K562 (cell line): ENCODE data around the gene ANKMY1. TPM values are rescaled to one million over a fixed set of nuclear protein-coding genes. Genes with fewer than 3 reads are reported as not detected.

ENCODE experiments used
- ARID1B ChIP-seq: fragments of 450-650 bp; IDR thresholded peaks from 2 replicates; pipeline ENCODE4 v1.6.1; 2016; ENCODE audit warnings: antibody characterized with exemption, mild to moderate bottlenecking, inconsistent platforms
- BRCA1 ChIP-seq, 2 experiments: fragments of 450-650 bp in 1 of 2; sonication (generic) in 1 of 2; formaldehyde crosslinking in 1 of 2; IDR thresholded peaks; 2 replicates each; pipeline versions ENCODE4 v1.5.0 to v1.6.1; 2017 to 2020; ENCODE audit warnings: mild to moderate bottlenecking in 1 of 2, missing genetic modification reagents in 1 of 2
- DDX20 ChIP-seq: fragments of 450-650 bp; IDR thresholded peaks from 2 replicates; pipeline ENCODE4 v1.6.1; 2016; ENCODE audit warnings: missing genetic modification characterization, low read depth, mild to moderate bottlenecking, missing compliant biosample characterization, moderate library complexity
- EZH2 ChIP-seq: IDR thresholded peaks from 2 replicates; pipeline ENCODE4 v1.6.1; 2012; ENCODE audit warnings: low read depth, mild to moderate bottlenecking, inconsistent platforms, low read length, borderline replicate concordance
- HCFC1 ChIP-seq: IDR thresholded peaks from 2 replicates; pipeline ENCODE4 v1.6.1; 2012; ENCODE audit warnings: low read depth, low read length, improper control_type of control experiment
- HDGF ChIP-seq: fragments of 450-650 bp; IDR thresholded peaks from 2 replicates; pipeline ENCODE4 v1.6.1; 2016
- HMGN3 ChIP-seq: IDR thresholded peaks from 2 replicates; pipeline ENCODE4 v1.6.1; 2011; ENCODE audit warnings: borderline replicate concordance, low read depth, mild to moderate bottlenecking, mixed read lengths, low read length; ENCODE audit not compliant: insufficient read length; ENCODE audit errors: extremely low read depth
- HNRNPUL1 ChIP-seq: fragments of 200-400 bp; formaldehyde crosslinking; IDR thresholded peaks from 2 replicates; pipeline ENCODE4 v1.6.1; 2017; ENCODE audit warnings: low read length
- LCOR ChIP-seq: sonication (generic); formaldehyde crosslinking; IDR thresholded peaks from 2 replicates; pipeline ENCODE4 v1.8.0; 2022; ENCODE audit warnings: mild to moderate bottlenecking, missing genetic modification reagents
- LEF1 ChIP-seq: fragments of 450-650 bp; IDR thresholded peaks from 2 replicates; pipeline ENCODE4 v1.6.1; 2016; ENCODE audit warnings: mild to moderate bottlenecking
- POLR2AphosphoS5 ChIP-seq: IDR thresholded peaks from 2 replicates; pipeline ENCODE4 v1.6.1; 2011; ENCODE audit warnings: mild to moderate bottlenecking, low read depth, low read length, moderate library complexity; ENCODE audit not compliant: control insufficient read depth, insufficient read depth
- RBM22 ChIP-seq: fragments of 200-400 bp; formaldehyde crosslinking; IDR thresholded peaks from 2 replicates; pipeline ENCODE4 v1.6.1; 2018; ENCODE audit warnings: low read length, low read depth; ENCODE audit not compliant: poor library complexity, severe bottlenecking
- RFX1 ChIP-seq: fragments of 450-650 bp; IDR thresholded peaks from 2 replicates; pipeline ENCODE4 v1.6.1; 2016; ENCODE audit warnings: mild to moderate bottlenecking, moderate library complexity
- SPI1 ChIP-seq: IDR thresholded peaks from 2 replicates; pipeline ENCODE4 v1.6.1; 2011; ENCODE audit warnings: low read depth, low read length, control low read depth, borderline replicate concordance
- TAF9B ChIP-seq: fragments of 450-650 bp; IDR thresholded peaks from 2 replicates; pipeline ENCODE4 v1.6.1; 2018; ENCODE audit warnings: mild to moderate bottlenecking; ENCODE audit not compliant: partially characterized antibody
- TAL1 ChIP-seq: fragments of 450-650 bp; IDR thresholded peaks from 2 replicates; pipeline ENCODE4 v1.6.1; 2016; ENCODE audit warnings: mild to moderate bottlenecking
- ZBTB8A ChIP-seq: fragments of 450-650 bp; IDR thresholded peaks from 2 replicates; pipeline ENCODE4 v1.6.1; 2018; ENCODE audit warnings: mild to moderate bottlenecking, moderate library complexity; ENCODE audit not compliant: partially characterized antibody
- ZNF146 ChIP-seq: IDR thresholded peaks from one replicate; pipeline ENCODE4 v1.6.1; 2018; ENCODE audit warnings: missing compliant biosample characterization; ENCODE audit not compliant: unreplicated experiment
- ZNF589 ChIP-seq: fragments of 200-800 bp; sonication (Bioruptor generic); IDR thresholded peaks from 2 replicates; pipeline ENCODE4 v1.6.1; 2016; ENCODE audit warnings: low read depth, missing genetic modification characterization, missing compliant biosample characterization
- polyA plus RNA-seq, 8 experiments: library from polyadenylated mRNA; depleted of rRNA in 4 of 8; stranded (reverse) in 5 of 8; unstranded in 3 of 8; fragments of >200 nt; fragmentation: Nextera tagmentation in 2 of 8; fragmentation: Illumina TruSeq in 1 of 8; extraction: Ambion mirVana in 2 of 8; extraction: Trizol in 1 of 8; gene quantifications; 2 replicates each; pipeline versions ENCODE4 v1.2.1 to v1.2.3, GENCODE V29; 2011 to 2014; ENCODE audit warnings: inconsistent platforms in 1 of 8, missing spikeins in 1 of 8
- total RNA-seq, 7 experiments: library from RNA; depleted of rRNA in 6 of 7; stranded (reverse); fragments of >200 nt in 6 of 7; fragmentation: Illumina TruSeq in 2 of 7; extraction: Trizol in 2 of 7; gene quantifications; 2 replicates each; pipeline versions ENCODE4 v1.2.1 to v1.2.3, GENCODE V29; 2011 to 2021; ENCODE audit warnings: low replicate concordance in 1 of 7
- TF ChIP-seq, protein P1 (sequence below): fragments of 250-450 bp; sonication (Bioruptor Pico); IDR thresholded peaks from 2 replicates; pipeline ENCODE4 v1.8.0; 2021; ENCODE audit warnings: mild to moderate bottlenecking, moderate library complexity
- TF ChIP-seq, protein P2 (sequence below): sonication (generic); formaldehyde crosslinking; IDR thresholded peaks from 2 replicates; pipeline ENCODE4 v1.8.0; 2022; ENCODE audit warnings: mild to moderate bottlenecking, missing genetic modification reagents
- TF ChIP-seq, protein P3 (sequence below): sonication (generic); formaldehyde crosslinking; IDR thresholded peaks from 2 replicates; pipeline ENCODE4 v1.9.0; 2022; ENCODE audit warnings: mild to moderate bottlenecking, missing genetic modification reagents
- TF ChIP-seq, protein P4 (sequence below): sonication (generic); formaldehyde crosslinking; IDR thresholded peaks from 2 replicates; pipeline ENCODE4 v1.8.1; 2023; ENCODE audit warnings: mild to moderate bottlenecking, missing genetic modification reagents, moderate library complexity
- TF ChIP-seq, protein P5 (sequence below): fragments of 450-650 bp; conservative IDR thresholded peaks from 2 replicates; pipeline ENCODE4 v1.6.1; 2016; ENCODE audit warnings: missing genetic modification characterization, low read depth, mild to moderate bottlenecking, missing compliant biosample characterization, moderate library complexity

Gene ANKMY1
- total and polyA plus RNA-seq, 9 of the 15 experiments (the other 6 are each of a cell fraction or from before 2014, with no cell fraction given), result 0.75 to 15.1 (median 11.7) TPM

DNA sequence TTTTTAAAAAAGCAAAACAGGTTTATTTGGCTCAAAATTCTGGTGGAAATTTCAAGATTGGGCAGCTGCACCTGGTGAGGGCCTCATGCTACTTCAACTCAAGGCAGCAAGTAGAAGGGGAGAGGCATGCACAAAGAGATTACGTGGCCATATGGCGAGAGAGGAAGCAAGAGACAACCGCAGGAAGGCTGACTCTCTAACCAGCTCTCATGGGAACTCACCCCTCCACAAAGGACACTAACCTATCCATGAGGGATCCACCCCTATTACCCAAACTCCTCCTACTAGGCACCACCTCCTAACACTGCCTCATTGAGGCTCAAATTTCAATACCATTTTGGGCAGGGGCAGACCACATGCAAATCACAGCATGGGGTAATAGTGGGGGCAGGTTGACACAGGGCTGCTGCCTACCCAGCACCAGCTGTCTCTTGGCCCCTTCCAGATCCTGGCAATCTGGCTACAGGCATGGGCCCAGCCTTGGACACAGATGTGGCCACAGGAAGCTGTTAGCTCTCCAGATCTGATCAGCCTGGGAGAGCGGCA is 26.8 kb upstream of the ANKMY1 start (continued):
- TF ChIP-seq EZH2 (no peak), DDX20 (tag) (no peak), BRCA1 (IDR thresholded peaks at IDR 0.05) (no peak), BRCA1 (CRISPR knock-in tag; IDR thresholded peaks at IDR 0.05) (no peak), TAL1 (peak; percentile 10; the same call in 1 of the 2 replicates), ARID1B (peak; percentile 28; the same call in 1 of the 2 replicates), RFX1 (no peak), LEF1 (0 out of 2 replicates have a peak, but pooled peaks have one; percentile 19), HDGF (no peak), HMGN3 (no peak), ZNF589 (CRISPR knock-in tag) (0 out of 2 replicates have a peak, but pooled peaks have one; percentile 24), POLR2AphosphoS5 (0 out of 2 replicates have a peak, but pooled peaks have one; percentile 37), ZNF146 (no peak), HCFC1 (no peak), RBM22 (no peak), ZBTB8A (no peak), TAF9B (peak; percentile 23), SPI1 (peak; percentile 55; the same call in 1 of the 2 replicates), LCOR (CRISPR knock-in tag) (0 out of 2 replicates have a peak, but pooled peaks have one; percentile 19), HNRNPUL1 (no peak)
- TF ChIP-seq, protein P1, sequence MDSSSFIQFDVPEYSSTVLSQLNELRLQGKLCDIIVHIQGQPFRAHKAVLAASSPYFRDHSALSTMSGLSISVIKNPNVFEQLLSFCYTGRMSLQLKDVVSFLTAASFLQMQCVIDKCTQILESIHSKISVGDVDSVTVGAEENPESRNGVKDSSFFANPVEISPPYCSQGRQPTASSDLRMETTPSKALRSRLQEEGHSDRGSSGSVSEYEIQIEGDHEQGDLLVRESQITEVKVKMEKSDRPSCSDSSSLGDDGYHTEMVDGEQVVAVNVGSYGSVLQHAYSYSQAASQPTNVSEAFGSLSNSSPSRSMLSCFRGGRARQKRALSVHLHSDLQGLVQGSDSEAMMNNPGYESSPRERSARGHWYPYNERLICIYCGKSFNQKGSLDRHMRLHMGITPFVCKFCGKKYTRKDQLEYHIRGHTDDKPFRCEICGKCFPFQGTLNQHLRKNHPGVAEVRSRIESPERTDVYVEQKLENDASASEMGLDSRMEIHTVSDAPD (CRISPR knock-in tag), result no peak
- TF ChIP-seq, protein P2, sequence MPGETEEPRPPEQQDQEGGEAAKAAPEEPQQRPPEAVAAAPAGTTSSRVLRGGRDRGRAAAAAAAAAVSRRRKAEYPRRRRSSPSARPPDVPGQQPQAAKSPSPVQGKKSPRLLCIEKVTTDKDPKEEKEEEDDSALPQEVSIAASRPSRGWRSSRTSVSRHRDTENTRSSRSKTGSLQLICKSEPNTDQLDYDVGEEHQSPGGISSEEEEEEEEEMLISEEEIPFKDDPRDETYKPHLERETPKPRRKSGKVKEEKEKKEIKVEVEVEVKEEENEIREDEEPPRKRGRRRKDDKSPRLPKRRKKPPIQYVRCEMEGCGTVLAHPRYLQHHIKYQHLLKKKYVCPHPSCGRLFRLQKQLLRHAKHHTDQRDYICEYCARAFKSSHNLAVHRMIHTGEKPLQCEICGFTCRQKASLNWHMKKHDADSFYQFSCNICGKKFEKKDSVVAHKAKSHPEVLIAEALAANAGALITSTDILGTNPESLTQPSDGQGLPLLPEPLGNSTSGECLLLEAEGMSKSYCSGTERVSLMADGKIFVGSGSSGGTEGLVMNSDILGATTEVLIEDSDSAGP (CRISPR knock-in tag), result no peak
- TF ChIP-seq, protein P3, sequence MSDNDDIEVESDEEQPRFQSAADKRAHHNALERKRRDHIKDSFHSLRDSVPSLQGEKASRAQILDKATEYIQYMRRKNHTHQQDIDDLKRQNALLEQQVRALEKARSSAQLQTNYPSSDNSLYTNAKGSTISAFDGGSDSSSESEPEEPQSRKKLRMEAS (CRISPR knock-in tag), result peak; percentile 88
- TF ChIP-seq, protein P4, sequence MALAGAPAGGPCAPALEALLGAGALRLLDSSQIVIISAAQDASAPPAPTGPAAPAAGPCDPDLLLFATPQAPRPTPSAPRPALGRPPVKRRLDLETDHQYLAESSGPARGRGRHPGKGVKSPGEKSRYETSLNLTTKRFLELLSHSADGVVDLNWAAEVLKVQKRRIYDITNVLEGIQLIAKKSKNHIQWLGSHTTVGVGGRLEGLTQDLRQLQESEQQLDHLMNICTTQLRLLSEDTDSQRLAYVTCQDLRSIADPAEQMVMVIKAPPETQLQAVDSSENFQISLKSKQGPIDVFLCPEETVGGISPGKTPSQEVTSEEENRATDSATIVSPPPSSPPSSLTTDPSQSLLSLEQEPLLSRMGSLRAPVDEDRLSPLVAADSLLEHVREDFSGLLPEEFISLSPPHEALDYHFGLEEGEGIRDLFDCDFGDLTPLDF, result no peak
- TF ChIP-seq, protein P5, sequence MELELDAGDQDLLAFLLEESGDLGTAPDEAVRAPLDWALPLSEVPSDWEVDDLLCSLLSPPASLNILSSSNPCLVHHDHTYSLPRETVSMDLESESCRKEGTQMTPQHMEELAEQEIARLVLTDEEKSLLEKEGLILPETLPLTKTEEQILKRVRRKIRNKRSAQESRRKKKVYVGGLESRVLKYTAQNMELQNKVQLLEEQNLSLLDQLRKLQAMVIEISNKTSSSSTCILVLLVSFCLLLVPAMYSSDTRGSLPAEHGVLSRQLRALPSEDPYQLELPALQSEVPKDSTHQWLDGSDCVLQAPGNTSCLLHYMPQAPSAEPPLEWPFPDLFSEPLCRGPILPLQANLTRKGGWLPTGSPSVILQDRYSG, result no peak
